CD14-positive monocyte (primary cell): Measurements from ENCODE around the gene ZMYM3. TPM values are rescaled to one million over a fixed set of nuclear protein-coding genes. Genes with fewer than 3 reads are reported as not detected.

ENCODE experiments used
- DNase-seq, 3 donors: peaks; one replicate each; pipeline ENCODE4 v3.0.0-alpha.2; 2011 to 2022
- H2AFZ ChIP-seq: 2 replicates; pipeline ENCODE4 v1.6.0; 2012; ENCODE audit warnings: mild to moderate bottlenecking, low read depth, low read length, inconsistent platforms; ENCODE audit not compliant: insufficient read depth, poor library complexity, severe bottlenecking
- H3K27ac ChIP-seq, 2 donors: 1 replicate in 1 of 2; 2 replicates in 1 of 2; pipeline ENCODE4 v1.5.1; 2012 to 2013; ENCODE audit warnings: low read length in 2 of 2, control low read depth in 1 of 2, inconsistent platforms in 1 of 2, low read depth in 1 of 2, mild to moderate bottlenecking in 1 of 2
- H3K27me3 ChIP-seq, 2 donors: one replicate each; pipeline versions ENCODE4 v1.6.0 to v1.6.1; 2011 to 2013; ENCODE audit warnings: low read length in 2 of 2; ENCODE audit not compliant: control insufficient read depth in 2 of 2, insufficient read depth in 2 of 2
- H3K36me3 ChIP-seq, 2 donors: replicated peaks in 1 of 2; 1 replicate in 1 of 2; 2 replicates in 1 of 2; pipeline versions ENCODE4 v1.5.1 to v1.6.1; 2012 to 2013; ENCODE audit warnings: low read length in 2 of 2, control low read depth in 1 of 2, inconsistent platforms in 1 of 2, mild to moderate bottlenecking in 1 of 2; ENCODE audit not compliant: insufficient read depth in 2 of 2, control insufficient read depth in 1 of 2
- H3K4me1 ChIP-seq, 2 donors: 1 replicate in 1 of 2; 2 replicates in 1 of 2; pipeline versions ENCODE4 v1.5.1 to v1.6.1; 2012 to 2013; ENCODE audit warnings: low read length in 2 of 2, control low read depth in 1 of 2, inconsistent platforms in 1 of 2, mild to moderate bottlenecking in 1 of 2, moderate library complexity in 1 of 2; ENCODE audit not compliant: insufficient read depth in 2 of 2, control insufficient read depth in 1 of 2
- H3K4me2 ChIP-seq: replicated peaks from 2 replicates; pipeline ENCODE3; 2012; ENCODE audit warnings: low read length, moderate library complexity, mild to moderate bottlenecking; ENCODE audit not compliant: poor library complexity, severe bottlenecking; ENCODE audit errors: extremely low read depth
- H3K4me3 ChIP-seq, 3 experiments: fragments of 200-600 bp in 1 of 3; sonication (generic) in 1 of 3; replicated peaks in 1 of 3; 1 replicate in 2 of 3; 2 replicates in 1 of 3; pipeline ENCODE4 v1.5.1; 2011 to 2013; ENCODE audit warnings: low read length in 3 of 3, mild to moderate bottlenecking in 3 of 3, control low read depth in 2 of 3, low read depth in 2 of 3, inconsistent platforms in 1 of 3, moderate library complexity in 1 of 3
- H3K79me2 ChIP-seq: 2 replicates; pipeline ENCODE4 v1.6.0; 2012; ENCODE audit warnings: mild to moderate bottlenecking, control low read depth, inconsistent platforms, low read length, moderate library complexity; ENCODE audit not compliant: insufficient read depth
- H3K9ac ChIP-seq: 2 replicates; pipeline ENCODE4 v1.6.0; 2017; ENCODE audit warnings: low read length, mild to moderate bottlenecking; ENCODE audit not compliant: insufficient read depth, poor library complexity, severe bottlenecking
- H3K9me3 ChIP-seq, 2 donors: replicated peaks in 1 of 2; 1 replicate in 1 of 2; 2 replicates in 1 of 2; pipeline versions ENCODE4 v1.5.1 to v1.6.1; 2012 to 2013; ENCODE audit warnings: low read length in 2 of 2, control low read depth in 1 of 2; ENCODE audit not compliant: control insufficient read depth in 1 of 2, insufficient read depth in 1 of 2
- H4K20me1 ChIP-seq: 2 replicates; pipeline ENCODE4 v1.6.0; 2012; ENCODE audit warnings: mild to moderate bottlenecking, low read length, control low read depth, moderate library complexity; ENCODE audit not compliant: insufficient read depth
- H3K27ac Mint-ChIP-seq, 7 donors: one replicate each; pipeline ENCODE4 v1.8.0; 2020; ENCODE audit warnings: mild to moderate bottlenecking in 7 of 7, mixed read lengths in 7 of 7, moderate library complexity in 6 of 7, inconsistent platforms in 2 of 7
- H3K27me3 Mint-ChIP-seq, 3 donors: one replicate each; pipeline ENCODE4 v1.8.0; 2021 to 2022; ENCODE audit warnings: low read depth in 3 of 3, mild to moderate bottlenecking in 3 of 3, mixed read lengths in 3 of 3, moderate library complexity in 3 of 3, inconsistent platforms in 1 of 3
- H3K36me3 Mint-ChIP-seq, 2 donors: one replicate each; pipeline ENCODE4 v1.8.0; 2020; ENCODE audit warnings: mixed read lengths in 2 of 2, inconsistent platforms in 1 of 2, mild to moderate bottlenecking in 1 of 2
- H3K4me1 Mint-ChIP-seq: one replicate; pipeline ENCODE4 v1.8.0; 2020; ENCODE audit warnings: mild to moderate bottlenecking, mixed read lengths
- H3K4me3 Mint-ChIP-seq, 2 donors: one replicate each; pipeline ENCODE4 v1.8.0; 2020; ENCODE audit warnings: mild to moderate bottlenecking in 2 of 2, mixed read lengths in 2 of 2, moderate library complexity in 1 of 2
- H3K9me3 Mint-ChIP-seq, 7 donors: one replicate each; pipeline ENCODE4 v1.8.0; 2020 to 2022; ENCODE audit warnings: mixed read lengths in 7 of 7, mild to moderate bottlenecking in 6 of 7, moderate library complexity in 6 of 7, inconsistent platforms in 2 of 7
- CTCF ChIP-seq: fragments of 200-600 bp; IDR thresholded peaks from one replicate; pipeline ENCODE4 v1.8.0; 2022; ENCODE audit warnings: antibody characterized with exemption, mild to moderate bottlenecking
- WGBS: methylation state at CpG from one replicate; pipeline ENCODE4 v1.1.5; 2013; ENCODE audit warnings: missing lambda C conversion rate; ENCODE audit not compliant: insufficient coverage; 5-methylcytosine and 5-hydroxymethylcytosine counted together
- intact Hi-C, 2 donors: fragments of 100-400 bp; cut with micrococcal nuclease; formaldehyde crosslinking; loops; one replicate each; pipeline versions ENCODE4 v1.15.0 to v1.15.1; 2023
- polyA plus RNA-seq, 3 donors: library from polyadenylated mRNA; depleted of rRNA in 1 of 3; unstranded in 2 of 3; stranded (reverse) in 1 of 3; fragments of 300-500 nt in 2 of 3; fragments of >200 nt in 1 of 3; fragmentation: Illumina TruSeq in 2 of 3; gene quantifications; 1 replicate in 2 of 3; 2 replicates in 1 of 3; pipeline ENCODE4 v1.2.3, GENCODE V29; 2012 to 2021

Gene ZMYM3
- polyA plus RNA-seq, 3 donors: 3.9 to 13.2 (median 4.8) TPM

- TF ChIP-seq CTCF: no peak
- Mint-ChIP-seq H3K9me3 (peaks cover 0 to 2% (median 0%) of the 10 kb centered on the region in 7 donors), H3K27ac (no peak overlapping the region), H3K36me3 (no peaks in the 10 kb centered on the region), H3K4me1 (peaks cover 7% of the 10 kb centered on the region), H3K4me3 (no peak overlapping the region), H3K27me3 (peaks cover 0 to 5% (median 0%) of the 10 kb centered on the region in 3 donors)
- Histone ChIP-seq H3K27ac (no peak overlapping the region), H3K36me3 (no peaks in the 10 kb centered on the region), H4K20me1 (no peaks in the 10 kb centered on the region), H3K79me2 (no peaks in the 10 kb centered on the region), H3K9me3 (no peaks in the 10 kb centered on the region), H3K9ac (no peak overlapping the region), H3K4me2 (no peak overlapping the region), H2AFZ (no peak overlapping the region), H3K27me3 (no peaks in the 10 kb centered on the region), H3K4me3 (no peak overlapping the region), H3K4me1 (no peaks in the 10 kb centered on the region)
- intact Hi-C loops: no loop called here
- DNase-seq: no peak
- WGBS: no CpG with 5 or more reads among the region's 1 CpG
Measured at GRCh38 chrX:71221145-71221544, 32.8 kb downstream of the ZMYM3 start.

GRCh38 chrX:71217298-71217697 lies 36.6 kb downstream of the ZMYM3 start:
- peaks cover 0 to 8% (median 7%) of the 10 kb centered on the region in 3 donors for H3K27me3 Mint-ChIP-seq
- intact Hi-C loops: no loop called here
- H2AFZ ChIP-seq: no peak overlapping the region
- H3K27me3 ChIP-seq: no peaks in the 10 kb centered on the region
- no peaks in the 10 kb centered on the region for H4K20me1 ChIP-seq
- H3K4me3 Mint-ChIP-seq: no peak overlapping the region
- no peak overlapping the region for H3K4me3 ChIP-seq
- H3K4me1 ChIP-seq: no peaks in the 10 kb centered on the region
- no peak overlapping the region for H3K4me2 ChIP-seq
- TF ChIP-seq CTCF: no peak
- peaks cover 0 to 5% (median 0%) of the 10 kb centered on the region in 7 donors for H3K9me3 Mint-ChIP-seq
- no peaks in the 10 kb centered on the region for H3K4me1 Mint-ChIP-seq
- H3K9ac ChIP-seq: no peak overlapping the region
- no peaks in the 10 kb centered on the region for H3K9me3 ChIP-seq
- WGBS: no CpG with 5 or more reads among the region's 6 CpGs
- H3K36me3 ChIP-seq: no peaks in the 10 kb centered on the region
- no peak overlapping the region for H3K27ac Mint-ChIP-seq
- H3K27ac ChIP-seq: no peak overlapping the region
- no peaks in the 10 kb centered on the region for H3K36me3 Mint-ChIP-seq
- H3K79me2 ChIP-seq: no peaks in the 10 kb centered on the region
- no peak for DNase-seq
